ENCODE results near the gene MRE11.

DNA sequence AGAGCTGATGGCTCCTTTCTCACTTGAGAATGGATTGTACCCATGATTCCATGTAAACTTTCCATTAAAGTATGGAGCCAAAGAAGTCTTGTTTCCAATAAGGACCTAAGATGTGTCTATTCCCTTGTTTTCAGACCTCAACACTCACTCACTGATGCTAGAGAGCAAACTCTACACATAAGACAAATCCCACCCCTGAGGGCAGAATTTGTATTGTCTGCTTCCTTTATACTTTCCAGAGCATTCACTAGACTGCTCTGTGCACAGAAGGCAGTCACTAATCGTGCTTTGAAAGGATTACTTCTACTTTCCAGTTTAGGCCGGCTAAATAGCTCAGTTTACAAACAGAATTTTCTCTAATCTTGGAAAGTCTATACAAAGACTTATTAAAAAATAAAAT is 6.5 kb upstream of the MRE11 start:
- TF ChIP-seq, protein P1, sequence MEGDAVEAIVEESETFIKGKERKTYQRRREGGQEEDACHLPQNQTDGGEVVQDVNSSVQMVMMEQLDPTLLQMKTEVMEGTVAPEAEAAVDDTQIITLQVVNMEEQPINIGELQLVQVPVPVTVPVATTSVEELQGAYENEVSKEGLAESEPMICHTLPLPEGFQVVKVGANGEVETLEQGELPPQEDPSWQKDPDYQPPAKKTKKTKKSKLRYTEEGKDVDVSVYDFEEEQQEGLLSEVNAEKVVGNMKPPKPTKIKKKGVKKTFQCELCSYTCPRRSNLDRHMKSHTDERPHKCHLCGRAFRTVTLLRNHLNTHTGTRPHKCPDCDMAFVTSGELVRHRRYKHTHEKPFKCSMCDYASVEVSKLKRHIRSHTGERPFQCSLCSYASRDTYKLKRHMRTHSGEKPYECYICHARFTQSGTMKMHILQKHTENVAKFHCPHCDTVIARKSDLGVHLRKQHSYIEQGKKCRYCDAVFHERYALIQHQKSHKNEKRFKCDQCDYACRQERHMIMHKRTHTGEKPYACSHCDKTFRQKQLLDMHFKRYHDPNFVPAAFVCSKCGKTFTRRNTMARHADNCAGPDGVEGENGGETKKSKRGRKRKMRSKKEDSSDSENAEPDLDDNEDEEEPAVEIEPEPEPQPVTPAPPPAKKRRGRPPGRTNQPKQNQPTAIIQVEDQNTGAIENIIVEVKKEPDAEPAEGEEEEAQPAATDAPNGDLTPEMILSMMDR (conservative IDR thresholded peaks at IDR 0.05; ENCODE audit: low read depth, low read length): no peak
- no peak for TF ChIP-seq EZH2phosphoT487 (IDR thresholded peaks at IDR 0.05; ENCODE audit: borderline replicate concordance, low read length)
- TF ChIP-seq EZH2 (IDR thresholded peaks at IDR 0.05; ENCODE audit: low read length, unreplicated experiment): no peak
